Uterus (tissue), 4 donors: ENCODE measurements around the gene OR5V1. TPM values are rescaled to one million over a fixed set of nuclear protein-coding genes. Genes with fewer than 3 reads are reported as not detected.

ENCODE experiments used
- DNase-seq, 2 donors: peaks; one replicate each; pipeline ENCODE4 v3.0.0-alpha.2; 2019 to 2020
- H3K27ac ChIP-seq, 2 donors: fragments of 200-600 bp; sonication (generic); 1 replicate in 1 of 2; 2 replicates in 1 of 2; pipeline ENCODE4 v1.5.1; 2016 to 2018
- H3K27me3 ChIP-seq, 2 donors: fragments of 200-600 bp; sonication (generic); one replicate each; pipeline ENCODE4 v1.5.1; 2018 to 2019; ENCODE audit warnings: control low read depth in 1 of 2
- H3K36me3 ChIP-seq, 2 donors: fragments of 200-600 bp; sonication (generic); one replicate each; pipeline ENCODE4 v1.5.1; 2019; ENCODE audit warnings: control low read depth in 1 of 2
- H3K4me1 ChIP-seq, 2 donors: fragments of 200-600 bp; sonication (generic); one replicate each; pipeline ENCODE4 v1.5.1; 2018 to 2019; ENCODE audit warnings: control low read depth in 1 of 2
- H3K4me3 ChIP-seq, 2 donors: fragments of 200-600 bp; sonication (generic); 1 replicate in 1 of 2; 2 replicates in 1 of 2; pipeline ENCODE4 v1.5.1; 2018 to 2019; ENCODE audit warnings: mild to moderate bottlenecking in 1 of 2
- H3K9me3 ChIP-seq, 2 donors: fragments of 200-600 bp; sonication (generic); one replicate each; pipeline ENCODE4 v1.5.1; 2019; ENCODE audit warnings: control low read depth in 1 of 2
- POLR2A ChIP-seq, 2 donors: fragments of 450-650 bp; IDR thresholded peaks; one replicate each; pipeline ENCODE4 v1.6.1; 2016; ENCODE audit warnings: antibody characterized with exemption in 2 of 2, mild to moderate bottlenecking in 1 of 2, moderate library complexity in 1 of 2
- intact Hi-C: fragments of 100-400 bp; cut with DNase I; formaldehyde crosslinking; loops from one replicate; pipeline ENCODE4 v1.15.1; 2023; ENCODE audit warnings: low total_unique reads
- total RNA-seq, 4 donors: library from RNA; depleted of rRNA in 3 of 4; stranded (reverse); fragments of >200 nt in 3 of 4; gene quantifications; one replicate each; pipeline versions ENCODE4 v1.1.0 to v1.2.4, GENCODE V29; 2014 to 2023
- TF ChIP-seq, protein P1 (sequence below), 4 experiments: fragments of 200-600 bp in 2 of 4; fragments of 450-650 bp in 2 of 4; sonication (generic) in 2 of 4; IDR thresholded peaks; one replicate each; pipeline ENCODE4 v1.5.1; 2016 to 2019; ENCODE audit warnings: antibody characterized with exemption in 4 of 4, mild to moderate bottlenecking in 2 of 4, moderate library complexity in 1 of 4
- donor health status: DM: yes; HTN: yes; CAD: no.

OR5V1 gene
- not detected for total RNA-seq

DNA sequence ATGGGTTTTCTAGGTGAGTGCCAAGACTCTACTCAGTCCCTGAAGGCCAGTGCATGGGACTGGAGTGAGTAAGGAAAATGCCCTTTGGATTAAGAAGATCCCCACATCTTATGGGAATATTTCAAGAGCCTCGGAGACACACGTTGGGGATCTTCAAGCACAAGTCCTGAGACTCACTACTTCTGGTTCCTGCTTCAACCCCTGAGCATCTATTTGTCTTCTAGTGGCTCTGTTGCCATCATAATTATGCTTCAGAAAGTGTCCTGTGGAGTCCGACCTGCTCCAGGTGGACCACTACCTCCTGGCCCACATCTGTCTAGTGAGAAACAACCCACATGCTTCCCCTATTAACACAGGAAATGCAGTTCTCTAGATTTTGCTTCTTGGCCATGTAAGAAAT, at the start of gene OR5V1:
TSS of gene OR5V1 (minus strand) at position 101 of the 400 bp plus-strand sequence. CDS start 12,670 bp downstream, outside the sequence.
- no peaks in the 10 kb centered on the region for H3K27me3 ChIP-seq
- H3K36me3 ChIP-seq: no peaks in the 10 kb centered on the region
- DNase-seq: no peak
- H3K9me3 ChIP-seq: no peaks in the 10 kb centered on the region
- intact Hi-C loops: no loop called here
- H3K4me1 ChIP-seq: no peaks in the 10 kb centered on the region
- TF ChIP-seq POLR2A (IDR thresholded peaks at IDR 0.05): no peak
- TF ChIP-seq, protein P1, sequence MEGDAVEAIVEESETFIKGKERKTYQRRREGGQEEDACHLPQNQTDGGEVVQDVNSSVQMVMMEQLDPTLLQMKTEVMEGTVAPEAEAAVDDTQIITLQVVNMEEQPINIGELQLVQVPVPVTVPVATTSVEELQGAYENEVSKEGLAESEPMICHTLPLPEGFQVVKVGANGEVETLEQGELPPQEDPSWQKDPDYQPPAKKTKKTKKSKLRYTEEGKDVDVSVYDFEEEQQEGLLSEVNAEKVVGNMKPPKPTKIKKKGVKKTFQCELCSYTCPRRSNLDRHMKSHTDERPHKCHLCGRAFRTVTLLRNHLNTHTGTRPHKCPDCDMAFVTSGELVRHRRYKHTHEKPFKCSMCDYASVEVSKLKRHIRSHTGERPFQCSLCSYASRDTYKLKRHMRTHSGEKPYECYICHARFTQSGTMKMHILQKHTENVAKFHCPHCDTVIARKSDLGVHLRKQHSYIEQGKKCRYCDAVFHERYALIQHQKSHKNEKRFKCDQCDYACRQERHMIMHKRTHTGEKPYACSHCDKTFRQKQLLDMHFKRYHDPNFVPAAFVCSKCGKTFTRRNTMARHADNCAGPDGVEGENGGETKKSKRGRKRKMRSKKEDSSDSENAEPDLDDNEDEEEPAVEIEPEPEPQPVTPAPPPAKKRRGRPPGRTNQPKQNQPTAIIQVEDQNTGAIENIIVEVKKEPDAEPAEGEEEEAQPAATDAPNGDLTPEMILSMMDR (IDR thresholded peaks at IDR 0.05): no peak
- no peak within 1 kb of the TSS for H3K27ac ChIP-seq
- H3K4me3 ChIP-seq: no peak within 1 kb of the TSS

DNA sequence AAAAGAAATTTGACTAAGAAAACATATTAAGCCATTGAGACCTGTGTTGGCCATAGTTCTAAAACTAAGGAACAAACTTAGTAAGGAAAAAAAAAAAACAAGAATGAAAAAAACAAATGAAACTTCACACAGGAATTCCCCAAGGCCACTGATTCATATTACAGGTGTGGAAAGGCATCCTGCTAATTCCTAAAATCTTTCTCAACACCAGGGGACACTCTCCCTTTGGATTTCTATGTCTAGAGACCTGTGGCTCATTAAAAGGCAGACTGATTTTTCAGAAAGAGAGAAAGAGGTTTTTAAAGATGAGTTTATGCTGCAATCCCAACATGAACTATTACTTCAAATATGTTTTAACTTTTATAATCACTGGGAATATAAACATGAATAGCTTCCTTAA, 45.9 kb upstream of the OR5V1 start, which contains the start of gene OR12D1:
TSS of gene OR12D1 (plus strand) at position 341 of the 400 bp plus-strand sequence.
- Histone ChIP-seq H3K27ac (no peak within 1 kb of the TSS), H3K4me3 (no peak within 1 kb of the TSS), H3K27me3 (no peaks in the 10 kb centered on the region), H3K36me3 (no peaks in the 10 kb centered on the region), H3K9me3 (no peaks in the 10 kb centered on the region), H3K4me1 (no peaks in the 10 kb centered on the region)
- intact Hi-C loops: no loop called here
- no peak for DNase-seq
- TF ChIP-seq, protein P1 (IDR thresholded peaks at IDR 0.05): no peak
- TF ChIP-seq POLR2A (IDR thresholded peaks at IDR 0.05): no peak

DNA sequence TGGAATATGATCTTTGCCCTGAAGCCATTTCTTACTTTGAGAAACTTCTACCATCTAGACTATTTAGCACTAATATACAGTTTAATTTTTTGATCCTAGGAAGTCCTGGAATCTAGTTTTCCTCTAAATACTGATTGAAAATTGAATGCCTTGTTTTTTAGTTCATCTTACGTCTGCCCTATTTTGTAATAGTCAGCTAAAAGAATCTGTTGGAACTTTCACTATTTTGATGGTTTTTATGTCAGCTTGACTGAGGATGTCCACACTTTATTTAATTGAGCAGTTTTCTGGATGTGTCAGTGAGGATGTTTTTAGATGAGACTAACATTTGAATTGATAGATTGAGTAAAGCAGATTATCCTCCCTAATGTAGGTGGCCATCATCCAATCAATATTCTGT, 35.1 kb upstream of the OR5V1 start:
- Histone ChIP-seq H3K27me3 (no peaks in the 10 kb centered on the region), H3K4me3 (no peak overlapping the region), H3K36me3 (no peaks in the 10 kb centered on the region), H3K4me1 (no peaks in the 10 kb centered on the region), H3K27ac (no peak overlapping the region), H3K9me3 (no peaks in the 10 kb centered on the region)
- DNase-seq: no peak
- TF ChIP-seq, protein P1 (IDR thresholded peaks at IDR 0.05): no peak
- TF ChIP-seq POLR2A (IDR thresholded peaks at IDR 0.05): no peak
- intact Hi-C loops: no loop called here

DNA sequence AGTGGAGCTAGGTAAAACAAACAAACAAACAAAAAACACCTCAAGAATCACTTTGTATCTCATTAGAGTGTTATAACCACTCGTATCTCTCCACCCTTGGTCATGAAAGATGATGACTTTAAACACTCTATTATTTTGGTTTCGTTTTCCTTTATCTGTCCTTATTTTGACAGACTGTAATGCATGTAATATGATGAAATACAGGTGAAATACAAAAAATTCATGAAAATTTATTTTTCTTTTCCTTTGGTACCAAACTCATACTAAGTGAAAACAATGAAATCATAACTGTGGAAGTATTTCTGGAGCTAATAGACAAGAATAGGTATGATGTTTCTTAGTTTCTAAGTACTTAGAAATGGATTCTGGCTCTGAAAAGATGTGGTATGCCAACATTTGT, 30.9 kb upstream of the OR5V1 start:
- Histone ChIP-seq H3K4me1 (no peaks in the 10 kb centered on the region), H3K27ac (no peak overlapping the region), H3K9me3 (no peaks in the 10 kb centered on the region), H3K27me3 (no peaks in the 10 kb centered on the region), H3K36me3 (no peaks in the 10 kb centered on the region), H3K4me3 (no peak overlapping the region)
- intact Hi-C loops: no loop called here
- DNase-seq: no peak
- TF ChIP-seq, protein P1 (IDR thresholded peaks at IDR 0.05): no peak
- no peak for TF ChIP-seq POLR2A (IDR thresholded peaks at IDR 0.05)

DNA sequence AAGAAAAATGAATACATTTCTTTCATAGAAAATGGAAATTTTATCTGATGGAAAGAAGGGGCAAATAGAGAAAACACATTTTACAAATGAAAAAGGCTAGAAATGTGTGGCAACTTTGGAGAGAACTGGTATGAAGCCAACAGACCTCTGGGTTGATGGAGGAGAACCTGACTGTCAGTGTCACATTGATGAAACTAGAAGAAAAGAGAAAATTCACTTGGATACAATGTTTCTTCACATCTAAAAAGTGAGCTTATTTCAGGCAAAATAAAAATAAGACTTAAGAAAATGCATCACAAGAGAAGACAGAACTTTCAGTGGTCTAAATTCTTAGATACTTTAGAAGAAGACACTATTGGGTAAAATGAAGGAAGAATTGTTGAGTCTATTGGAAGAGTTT, 26.7 kb upstream of the OR5V1 start, which contains the start of gene OR12D2:
TSS of gene OR12D2 (plus strand) at position 301 of the 400 bp plus-strand sequence. CDS start 1,069 bp downstream, outside the sequence.
- no peak for DNase-seq
- Histone ChIP-seq H3K36me3 (no peaks in the 10 kb centered on the region), H3K4me1 (no peaks in the 10 kb centered on the region), H3K27ac (no peak within 1 kb of the TSS), H3K4me3 (no peak within 1 kb of the TSS), H3K9me3 (no peaks in the 10 kb centered on the region), H3K27me3 (no peaks in the 10 kb centered on the region)
- TF ChIP-seq POLR2A (IDR thresholded peaks at IDR 0.05): no peak
- TF ChIP-seq, protein P1 (IDR thresholded peaks at IDR 0.05): no peak
- intact Hi-C loops: no loop called here
